ENCODE data around the gene POLR1H. TPM values are rescaled to one million over a fixed set of nuclear protein-coding genes. Genes with fewer than 3 reads are reported as not detected.

POLR1H gene
- total RNA-seq, 4 donors from 2014 or later: 12.3 to 36.2 (median 21.6) TPM; not detected in 1

DNA sequence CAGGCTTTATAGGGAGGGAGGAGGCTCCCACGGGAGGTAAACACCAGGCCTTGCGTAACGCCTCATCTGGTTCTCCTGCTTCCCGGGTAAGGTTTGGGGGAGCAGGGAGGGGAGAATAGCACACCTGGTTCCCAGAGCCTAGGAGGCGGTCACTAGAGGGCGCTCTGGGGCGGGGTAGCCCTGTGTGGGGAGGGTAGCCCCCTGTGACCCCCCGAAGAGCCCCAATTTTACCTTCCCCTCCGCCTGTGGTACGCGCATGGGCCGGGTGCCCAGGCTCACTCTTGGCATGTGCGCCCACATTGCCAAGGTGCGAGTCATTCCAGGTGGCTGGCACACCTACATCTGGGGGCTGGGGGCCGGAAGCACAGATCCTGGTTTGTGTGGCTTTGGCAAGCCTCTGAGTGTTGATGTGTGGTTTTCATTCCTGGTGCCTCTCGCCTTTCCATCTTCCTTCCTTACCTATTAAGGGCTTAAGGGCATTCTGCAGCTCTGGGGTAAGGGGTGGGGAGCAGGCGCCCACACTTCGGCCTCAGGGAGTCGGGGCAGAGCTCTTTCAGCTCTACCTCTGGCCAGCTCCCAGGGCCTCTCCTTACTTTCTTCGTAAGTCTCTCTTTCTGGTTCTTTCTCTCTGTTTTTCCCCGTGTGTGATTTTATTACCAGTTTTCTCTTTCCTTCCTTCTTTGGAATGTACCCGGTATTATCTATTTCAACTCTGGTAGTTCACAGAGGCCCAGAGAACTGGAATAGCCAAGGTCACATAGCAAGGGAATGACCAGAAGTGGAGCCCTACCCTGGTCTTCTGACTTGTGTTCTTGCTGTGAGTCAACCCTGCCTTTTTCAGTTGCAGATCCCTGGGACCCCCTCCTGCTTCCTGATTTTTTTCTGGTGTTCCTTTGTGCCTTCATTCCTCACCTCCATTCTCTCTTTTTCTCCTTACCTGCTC, 15.0 kb downstream of the POLR1H start:
- 38 to 56% methylated on average over 6 to 18 of the region's 22 CpGs for WGBS, 2 donors (ENCODE audit: low coverage in 1 of 2)
- Histone ChIP-seq H3K27ac (no peak overlapping the region), H3K9me3 (no peaks in the 10 kb centered on the region), H3K36me3 (no peaks in the 10 kb centered on the region), H3K4me1 (peaks cover 12 to 32% (median 26%) of the 10 kb centered on the region in 4 donors), H3K27me3 (peaks cover 88% of the 10 kb centered on the region), H3K4me3 (peak overlapping the region in 1 of 4 donors; percentile 33)
- intact Hi-C loops (cut with DNase I; ENCODE audit: low total_unique reads): no loop called here
- in situ Hi-C loops (cut with MboI; ENCODE audit: low pct_ligation_motif_present in 1 of 4, low pct_unique_long_range_greater_than_20kb in 1 of 4, low sequenced_read_pairs in 3 of 4): no loop called here
- peak; percentile 42 for DNase-seq
- TF ChIP-seq POLR2A (IDR thresholded peaks at IDR 0.05): no peak
- peak in 4 of 5 experiments; percentile 9 to 33 (median 25) for TF ChIP-seq CTCF (IDR thresholded peaks at IDR 0.05)
- TF ChIP-seq POLR2AphosphoS5 (IDR thresholded peaks at IDR 0.05): no peak

GRCh38 chr6:30077218-30077617, 16.2 kb downstream of the POLR1H start:
- H3K4me1 ChIP-seq: peaks cover 12 to 27% (median 22%) of the 10 kb centered on the region in 4 donors
- in situ Hi-C loops (cut with MboI; ENCODE audit: low pct_ligation_motif_present in 1 of 4, low pct_unique_long_range_greater_than_20kb in 1 of 4, low sequenced_read_pairs in 3 of 4) (no loop called here), intact Hi-C loops (cut with DNase I; ENCODE audit: low total_unique reads) (no loop called here)
- no peak for TF ChIP-seq CTCF (IDR thresholded peaks at IDR 0.05)
- TF ChIP-seq POLR2AphosphoS5 (IDR thresholded peaks at IDR 0.05): no peak
- TF ChIP-seq POLR2A (IDR thresholded peaks at IDR 0.05): no peak
- no peak for TF ChIP-seq EP300 (IDR thresholded peaks at IDR 0.05; ENCODE audit: low read depth)
- no peaks in the 10 kb centered on the region for H3K36me3 ChIP-seq
- H3K9me3 ChIP-seq: no peaks in the 10 kb centered on the region
- peaks cover 76% of the 10 kb centered on the region for H3K27me3 ChIP-seq
- no peak overlapping the region for H3K27ac ChIP-seq
- H3K4me3 ChIP-seq: no peak overlapping the region
- DNase-seq: no peak
- WGBS, 2 donors (ENCODE audit: low coverage in 1 of 2): 41 to 47% methylated on average over 4 of the region's 4 CpGs

DNA sequence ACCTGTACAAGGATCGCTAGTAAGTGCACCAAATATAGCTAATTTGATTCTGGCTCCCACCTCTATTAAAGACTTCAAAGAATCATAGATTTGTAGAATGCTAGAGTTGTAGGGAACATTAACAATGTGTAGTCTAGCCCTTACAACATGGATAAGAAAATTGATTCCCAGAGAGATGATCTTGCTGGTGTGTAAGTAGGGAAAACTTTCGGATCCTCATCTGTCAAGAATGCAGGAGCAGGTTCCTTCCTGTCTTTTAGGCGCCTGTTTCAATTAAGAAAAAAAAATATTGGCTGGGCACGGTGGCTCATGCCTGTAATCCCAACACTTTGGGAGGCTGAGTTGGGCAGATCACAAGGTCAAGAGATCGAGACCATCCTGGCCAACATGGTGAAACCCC, 26.8 kb downstream of the POLR1H start:
- Histone ChIP-seq H3K36me3 (no peaks in the 10 kb centered on the region), H3K4me1 (peaks cover 0 to 12% (median 3%) of the 10 kb centered on the region in 4 donors), H3K9me3 (no peaks in the 10 kb centered on the region), H3K4me3 (no peak overlapping the region), H3K27me3 (peaks cover 51% of the 10 kb centered on the region), H3K27ac (no peak overlapping the region)
- intact Hi-C loops (cut with DNase I; ENCODE audit: low total_unique reads): no loop called here
- no peak for DNase-seq
- 62 to 85% methylated on average over 2 to 5 of the region's 5 CpGs for WGBS, 2 donors (ENCODE audit: low coverage in 1 of 2)
- in situ Hi-C loops (cut with MboI; ENCODE audit: low pct_ligation_motif_present in 1 of 4, low pct_unique_long_range_greater_than_20kb in 1 of 4, low sequenced_read_pairs in 3 of 4): no loop called here
- no peak for TF ChIP-seq POLR2AphosphoS5 (IDR thresholded peaks at IDR 0.05)
- no peak for TF ChIP-seq EP300 (IDR thresholded peaks at IDR 0.05; ENCODE audit: low read depth)
- TF ChIP-seq CTCF (IDR thresholded peaks at IDR 0.05): no peak
- no peak for TF ChIP-seq POLR2A (IDR thresholded peaks at IDR 0.05)

DNA sequence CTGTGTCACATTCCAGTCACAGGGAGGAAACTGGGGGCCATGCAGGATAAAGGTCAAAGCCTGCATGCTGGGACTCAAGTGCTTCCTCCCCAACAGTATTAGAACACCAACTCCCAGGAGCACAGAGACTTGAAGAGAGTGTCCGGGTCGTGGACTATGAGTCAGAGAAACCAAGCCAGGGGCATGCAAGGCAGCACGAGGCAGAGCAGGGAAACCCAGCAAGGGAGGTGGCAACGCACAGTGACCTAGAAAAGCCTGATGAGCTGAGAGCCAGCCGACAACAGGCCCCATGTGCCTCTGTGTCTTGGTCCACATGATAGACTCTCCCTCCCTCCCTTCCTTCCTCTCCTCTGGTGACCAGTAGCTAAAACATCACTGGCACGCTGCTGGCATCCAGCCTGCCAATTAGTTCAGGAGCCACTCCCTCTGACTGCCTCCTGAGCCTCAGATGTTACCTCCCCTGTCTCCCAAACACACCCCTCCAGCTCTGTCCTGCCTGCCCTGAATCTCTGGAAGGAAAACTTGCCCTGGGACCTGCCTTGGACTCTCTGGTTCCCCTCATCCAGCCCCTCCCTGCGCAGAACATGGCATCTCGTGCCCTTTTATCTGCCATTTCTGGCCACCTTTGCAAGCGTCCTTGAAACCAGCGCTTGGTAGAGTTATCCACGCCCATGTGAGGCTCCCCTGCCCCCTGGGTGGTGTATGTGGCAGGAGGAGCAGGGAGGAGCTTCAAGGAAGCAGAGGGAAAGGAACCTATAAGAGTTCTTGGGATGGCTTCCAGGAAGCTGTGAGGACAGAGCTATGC, 30.7 kb downstream of the POLR1H start:
- no peaks in the 10 kb centered on the region for H3K36me3 ChIP-seq
- TF ChIP-seq POLR2A (IDR thresholded peaks at IDR 0.05) (peak; percentile 9), CTCF (IDR thresholded peaks at IDR 0.05) (no peak)
- no peaks in the 10 kb centered on the region for H3K9me3 ChIP-seq
- peaks cover 0 to 16% (median 3%) of the 10 kb centered on the region in 4 donors for H3K4me1 ChIP-seq
- in situ Hi-C loops (cut with MboI; ENCODE audit: low pct_ligation_motif_present in 1 of 4, low pct_unique_long_range_greater_than_20kb in 1 of 4, low sequenced_read_pairs in 3 of 4): no loop called here
- H3K27me3 ChIP-seq: peaks cover 62% of the 10 kb centered on the region
- DNase-seq: peak; percentile 64
- 17 to 30% methylated on average over 1 to 11 of the region's 11 CpGs for WGBS, 2 donors (ENCODE audit: low coverage in 1 of 2)
- peak overlapping the region; percentile 45 to 63 (median 56) for H3K27ac ChIP-seq
- intact Hi-C loops (cut with DNase I; ENCODE audit: low total_unique reads): no loop called here
- H3K4me3 ChIP-seq: no peak overlapping the region

Measured in transverse colon (tissue), 4 donors.